ENCODE data around the gene DYNLT4.
"Not testable (repeated sequence)": the region's sequence is repeated elsewhere in the genome, so short reads cannot be mapped to it uniquely, and the experiment has no call there.

DYNLT4 gene

GRCh38 chr1:44806704-44807363 lies at the start of gene DYNLT4:
Gene DYNLT4, minus strand, starts transcription at chr1:44807351. Its CDS starts 683 bp downstream, at chr1:44806668.
- no peak for DNase-seq

GRCh38 chr1:44855742-44856141 lies 48.6 kb upstream of the DYNLT4 start:
- no peak for DNase-seq

GRCh38 chr1:44854970-44855369 lies 47.8 kb upstream of the DYNLT4 start:
- no peak for DNase-seq

GRCh38 chr1:44853201-44853600 lies 46.0 kb upstream of the DYNLT4 start:
- DNase-seq: no peak

- no peak for DNase-seq
Measured at GRCh38 chr1:44851308-44851707, 44.2 kb upstream of the DYNLT4 start.

GRCh38 chr1:44849575-44850132 lies 42.5 kb upstream of the DYNLT4 start:
- DNase-seq: no peak

GRCh38 chr1:44848456-44849181 lies 41.5 kb upstream of the DYNLT4 start:
- DNase-seq: no peak

GRCh38 chr1:44847845-44848244 lies 40.7 kb upstream of the DYNLT4 start:
- no peak for DNase-seq

GRCh38 chr1:44846985-44847384 lies 39.8 kb upstream of the DYNLT4 start:
- DNase-seq: no peak

- peak; percentile 81 for DNase-seq
Measured at GRCh38 chr1:44842862-44843655, 35.9 kb upstream of the DYNLT4 start, which contains the start of gene PTCH2. Gene PTCH2, minus strand, starts transcription at chr1:44843253. Its CDS starts 321 bp downstream, at chr1:44842932.

GRCh38 chr1:44842486-44842861 lies 35.3 kb upstream of the DYNLT4 start:
- no peak for DNase-seq

- DNase-seq: no peak
Measured at GRCh38 chr1:44839576-44839975, 32.4 kb upstream of the DYNLT4 start.

- DNase-seq: not testable (repeated sequence)
Measured at GRCh38 chr1:44838294-44838693, 31.1 kb upstream of the DYNLT4 start.

GRCh38 chr1:44835738-44836675 lies 28.9 kb upstream of the DYNLT4 start:
- peak; percentile 75 for DNase-seq

- no peak for DNase-seq
Measured at GRCh38 chr1:44834328-44834727, 27.2 kb upstream of the DYNLT4 start.

- DNase-seq: no peak
Measured at GRCh38 chr1:44832056-44832705, 25.0 kb upstream of the DYNLT4 start.

GRCh38 chr1:44831516-44831915 lies 24.4 kb upstream of the DYNLT4 start:
- DNase-seq: peak; percentile 39

- DNase-seq: no peak
Measured at GRCh38 chr1:44830900-44831304, 23.8 kb upstream of the DYNLT4 start.

GRCh38 chr1:44829506-44830384 lies 22.6 kb upstream of the DYNLT4 start:
- DNase-seq: no peak

GRCh38 chr1:44828841-44829440 lies 21.8 kb upstream of the DYNLT4 start:
- DNase-seq: no peak
